Activated T-cell treated with anti-CD3 and anti-CD28 coated beads, Interleukin-2, amount 50 U/mL, for 24 hours (primary cell): ENCODE measurements around the gene ANK3.
A peak's percentile ranks its signal among the peaks of the same experiment; 100 is the strongest.

Experiments used
- DNase-seq: peaks from one replicate; pipeline ENCODE4 v3.0.0-alpha.2; 2020
- H3K27ac Mint-ChIP-seq: 2 replicates; pipeline ENCODE4 v1.8.0; 2020; ENCODE audit warnings: mild to moderate bottlenecking, mixed read lengths
- H3K27me3 Mint-ChIP-seq: 2 replicates; pipeline ENCODE4 v1.8.0; 2020; ENCODE audit warnings: mixed read lengths
- H3K36me3 Mint-ChIP-seq: 2 replicates; pipeline ENCODE4 v1.8.0; 2020; ENCODE audit warnings: low read depth, mixed read lengths
- H3K4me1 Mint-ChIP-seq: 2 replicates; pipeline ENCODE4 v1.8.0; 2020; ENCODE audit warnings: low read depth, mixed read lengths
- H3K4me3 Mint-ChIP-seq: 2 replicates; pipeline ENCODE4 v1.8.0; 2020; ENCODE audit warnings: mild to moderate bottlenecking, moderate library complexity, mixed read lengths
- H3K9me3 Mint-ChIP-seq: 2 replicates; pipeline ENCODE4 v1.8.0; 2020; ENCODE audit warnings: mixed read lengths

The ANK3 gene

GRCh38 chr10:60212195-60212594 lies 177.5 kb downstream of the ANK3 start:
- Mint-ChIP-seq H3K4me3 (no peak overlapping the region), H3K27me3 (no peaks in the 10 kb centered on the region), H3K9me3 (peaks cover 8% of the 10 kb centered on the region), H3K27ac (no peak overlapping the region), H3K4me1 (peaks cover 33% of the 10 kb centered on the region), H3K36me3 (peaks cover 58% of the 10 kb centered on the region)
- DNase-seq = no peak

DNA sequence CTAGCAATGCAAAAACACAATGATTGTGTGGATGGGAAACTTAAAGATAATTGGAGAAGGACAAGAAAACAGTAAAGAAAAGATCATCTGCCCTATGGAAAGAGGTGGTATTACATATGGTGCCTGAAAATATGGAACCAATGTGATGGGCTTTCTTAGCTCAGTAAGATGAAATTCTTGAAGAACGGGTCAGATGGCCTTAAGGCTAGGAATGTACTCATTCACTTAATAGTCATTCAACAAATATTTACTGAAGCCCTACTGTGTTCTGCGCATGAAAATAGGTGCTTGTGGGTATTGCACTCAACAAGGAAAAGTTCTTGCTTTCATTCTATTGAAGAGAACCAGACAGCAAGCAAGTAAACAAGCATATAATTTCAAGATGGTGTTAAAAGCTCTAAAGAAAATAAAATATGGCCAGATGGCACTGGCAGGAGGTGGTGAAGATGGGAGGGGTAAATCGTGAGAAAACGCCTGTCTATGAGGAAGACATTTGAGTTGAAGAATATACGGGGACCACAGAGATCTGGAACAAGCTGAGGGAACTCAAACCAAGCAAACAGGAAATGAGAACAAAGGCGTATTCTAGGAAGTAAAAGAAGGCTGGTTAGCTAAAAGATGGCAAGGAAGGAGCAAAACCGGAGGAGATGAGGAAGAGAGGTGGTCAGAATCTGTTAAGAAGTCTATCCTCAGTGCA lies 179.7 kb downstream of the ANK3 start:
- H3K4me3 Mint-ChIP-seq = no peak overlapping the region
- no peaks in the 10 kb centered on the region for H3K27me3 Mint-ChIP-seq

GRCh38 chr10:60208676-60209269 lies 180.9 kb downstream of the ANK3 start:
- Mint-ChIP-seq H3K36me3 (peaks cover 77% of the 10 kb centered on the region), H3K9me3 (peaks cover 3% of the 10 kb centered on the region), H3K27ac (no peak overlapping the region), H3K4me3 (no peak overlapping the region), H3K27me3 (no peaks in the 10 kb centered on the region), H3K4me1 (peaks cover 29% of the 10 kb centered on the region)
- no peak for DNase-seq

More for the DNA sequence above, 179.7 kb downstream of the ANK3 start:
- DNase-seq = no peak
- peaks cover 29% of the 10 kb centered on the region for H3K4me1 Mint-ChIP-seq
- peak overlapping the region; percentile 50 for H3K27ac Mint-ChIP-seq
- H3K36me3 Mint-ChIP-seq = peaks cover 71% of the 10 kb centered on the region
- H3K9me3 Mint-ChIP-seq = peaks cover 6% of the 10 kb centered on the region

GRCh38 chr10:60207894-60208293 lies 181.8 kb downstream of the ANK3 start:
- no peak overlapping the region for H3K4me3 Mint-ChIP-seq
- H3K9me3 Mint-ChIP-seq = peaks cover 3% of the 10 kb centered on the region
- H3K36me3 Mint-ChIP-seq = peaks cover 73% of the 10 kb centered on the region
- no peaks in the 10 kb centered on the region for H3K27me3 Mint-ChIP-seq
- peaks cover 29% of the 10 kb centered on the region for H3K4me1 Mint-ChIP-seq
- DNase-seq = no peak
- H3K27ac Mint-ChIP-seq = no peak overlapping the region

GRCh38 chr10:60206735-60207134 lies 182.9 kb downstream of the ANK3 start:
- peaks cover 26% of the 10 kb centered on the region for H3K4me1 Mint-ChIP-seq
- peak overlapping the region; percentile 72 for H3K27ac Mint-ChIP-seq
- no peak for DNase-seq
- H3K27me3 Mint-ChIP-seq = no peaks in the 10 kb centered on the region
- no peak overlapping the region for H3K4me3 Mint-ChIP-seq
- H3K36me3 Mint-ChIP-seq = peaks cover 64% of the 10 kb centered on the region
- no peaks in the 10 kb centered on the region for H3K9me3 Mint-ChIP-seq

DNA sequence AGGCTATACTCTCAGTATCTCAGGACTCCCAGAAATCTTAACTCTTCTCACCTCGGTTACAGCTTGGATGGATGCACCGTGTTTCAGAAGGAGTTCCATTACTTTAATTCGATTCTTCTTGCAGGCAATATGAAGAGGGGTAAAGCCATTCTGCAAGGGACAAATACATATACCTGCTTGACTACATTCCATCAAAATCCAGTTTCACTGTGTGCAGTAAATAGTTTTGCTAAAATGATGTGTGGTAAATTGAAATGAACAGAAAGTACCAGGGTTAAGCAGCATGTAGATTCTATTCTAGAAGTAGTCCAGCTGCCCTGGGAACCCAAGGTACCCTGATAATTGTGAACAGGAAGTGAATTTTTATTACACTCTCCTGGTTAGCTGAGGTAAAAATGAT lies 183.9 kb downstream of the ANK3 start:
- Mint-ChIP-seq H3K9me3 (no peaks in the 10 kb centered on the region), H3K4me3 (no peak overlapping the region), H3K27ac (no peak overlapping the region)

DNA sequence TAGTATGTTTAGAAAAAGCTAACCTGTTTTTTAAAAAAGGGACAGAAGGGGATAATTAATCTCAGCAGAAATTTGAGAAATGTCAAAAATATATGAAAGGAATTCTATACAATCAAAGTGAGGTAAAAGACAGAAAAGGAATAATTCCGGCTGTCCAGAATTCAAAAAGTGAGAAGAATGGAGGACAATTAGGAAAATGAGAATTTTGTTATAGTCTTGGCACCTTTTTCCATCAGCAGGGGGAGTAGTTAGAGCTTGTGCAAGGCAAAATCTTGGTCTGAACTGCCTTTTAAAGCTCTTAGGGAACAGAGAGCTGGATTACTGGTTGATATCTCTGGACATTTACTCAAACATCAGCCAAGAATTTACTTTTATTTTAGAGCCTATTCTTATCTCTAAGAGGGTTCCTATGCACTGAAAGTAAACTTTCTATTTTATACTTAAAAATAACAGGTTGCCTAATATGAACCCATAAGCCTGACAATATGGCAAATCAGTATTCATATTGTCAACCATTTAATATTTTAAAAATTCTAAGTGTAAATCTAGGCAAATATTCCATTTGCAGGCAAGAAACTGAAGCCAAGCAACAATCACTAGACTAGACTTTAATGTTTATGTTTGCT lies 185.6 kb downstream of the ANK3 start:
- H3K27me3 Mint-ChIP-seq = no peaks in the 10 kb centered on the region
- no peaks in the 10 kb centered on the region for H3K9me3 Mint-ChIP-seq
- DNase-seq = no peak

More for the DNA sequence above, 183.9 kb downstream of the ANK3 start:
- Mint-ChIP-seq H3K36me3 (peaks cover 63% of the 10 kb centered on the region), H3K27me3 (no peaks in the 10 kb centered on the region), H3K4me1 (peaks cover 17% of the 10 kb centered on the region)
- no peak for DNase-seq

GRCh38 chr10:60200682-60201053 lies 189.0 kb downstream of the ANK3 start:
- DNase-seq = no peak
- no peaks in the 10 kb centered on the region for H3K27me3 Mint-ChIP-seq
- H3K9me3 Mint-ChIP-seq = no peaks in the 10 kb centered on the region
- no peak overlapping the region for H3K27ac Mint-ChIP-seq
- no peak overlapping the region for H3K4me3 Mint-ChIP-seq
- H3K36me3 Mint-ChIP-seq = peaks cover 74% of the 10 kb centered on the region
- no peaks in the 10 kb centered on the region for H3K4me1 Mint-ChIP-seq

More for the DNA sequence above, 185.6 kb downstream of the ANK3 start:
- no peak overlapping the region for H3K4me3 Mint-ChIP-seq
- no peak overlapping the region for H3K27ac Mint-ChIP-seq
- H3K36me3 Mint-ChIP-seq = peaks cover 66% of the 10 kb centered on the region
- H3K4me1 Mint-ChIP-seq = peaks cover 6% of the 10 kb centered on the region

DNA sequence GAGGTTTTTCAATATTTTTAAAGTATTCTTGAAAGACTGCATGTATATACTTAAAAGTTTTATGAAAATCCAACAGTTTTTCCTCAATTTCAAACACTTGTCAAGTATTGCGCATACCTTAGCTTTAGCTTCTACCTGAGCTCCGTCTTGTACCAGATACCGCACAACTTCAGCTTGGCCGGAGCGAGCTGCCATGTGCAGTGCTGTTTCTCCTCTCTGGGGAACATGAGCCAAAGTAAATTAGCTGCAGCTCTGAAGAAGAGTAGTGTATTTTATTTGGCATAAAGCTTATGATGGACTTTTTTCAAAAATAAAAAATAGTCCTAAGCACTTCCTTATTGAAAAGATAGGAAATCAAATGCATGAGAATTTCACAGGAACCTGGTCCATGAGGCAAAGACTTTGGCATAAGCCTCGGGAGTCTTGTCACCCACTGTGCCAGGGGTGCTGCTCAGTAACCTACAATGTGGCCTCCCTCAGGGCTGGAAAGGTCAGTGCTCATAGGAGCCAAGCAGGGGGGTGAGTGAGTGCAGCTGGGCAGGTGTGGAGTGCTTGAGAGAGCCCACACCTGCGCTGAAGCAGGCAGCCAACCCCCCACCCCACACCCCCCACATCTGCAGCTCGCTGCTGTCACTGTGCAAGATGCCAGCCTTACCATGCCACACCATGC lies 189.5 kb downstream of the ANK3 start:
- H3K9me3 Mint-ChIP-seq = no peaks in the 10 kb centered on the region
- no peak overlapping the region for H3K27ac Mint-ChIP-seq
- DNase-seq = no peak
- no peaks in the 10 kb centered on the region for H3K27me3 Mint-ChIP-seq
- peaks cover 75% of the 10 kb centered on the region for H3K36me3 Mint-ChIP-seq
- no peak overlapping the region for H3K4me3 Mint-ChIP-seq
- no peaks in the 10 kb centered on the region for H3K4me1 Mint-ChIP-seq

GRCh38 chr10:60197206-60197605 lies 192.5 kb downstream of the ANK3 start:
- no peak overlapping the region for H3K4me3 Mint-ChIP-seq
- H3K4me1 Mint-ChIP-seq = no peaks in the 10 kb centered on the region
- H3K27ac Mint-ChIP-seq = no peak overlapping the region
- H3K9me3 Mint-ChIP-seq = no peaks in the 10 kb centered on the region
- H3K36me3 Mint-ChIP-seq = peaks cover 90% of the 10 kb centered on the region
- no peak for DNase-seq
- H3K27me3 Mint-ChIP-seq = no peaks in the 10 kb centered on the region

GRCh38 chr10:60194421-60194820 lies 195.3 kb downstream of the ANK3 start:
- DNase-seq = no peak
- no peaks in the 10 kb centered on the region for H3K9me3 Mint-ChIP-seq
- peaks cover 84% of the 10 kb centered on the region for H3K36me3 Mint-ChIP-seq
- no peak overlapping the region for H3K27ac Mint-ChIP-seq
- H3K27me3 Mint-ChIP-seq = no peaks in the 10 kb centered on the region
- H3K4me3 Mint-ChIP-seq = no peak overlapping the region
- H3K4me1 Mint-ChIP-seq = no peaks in the 10 kb centered on the region

DNA sequence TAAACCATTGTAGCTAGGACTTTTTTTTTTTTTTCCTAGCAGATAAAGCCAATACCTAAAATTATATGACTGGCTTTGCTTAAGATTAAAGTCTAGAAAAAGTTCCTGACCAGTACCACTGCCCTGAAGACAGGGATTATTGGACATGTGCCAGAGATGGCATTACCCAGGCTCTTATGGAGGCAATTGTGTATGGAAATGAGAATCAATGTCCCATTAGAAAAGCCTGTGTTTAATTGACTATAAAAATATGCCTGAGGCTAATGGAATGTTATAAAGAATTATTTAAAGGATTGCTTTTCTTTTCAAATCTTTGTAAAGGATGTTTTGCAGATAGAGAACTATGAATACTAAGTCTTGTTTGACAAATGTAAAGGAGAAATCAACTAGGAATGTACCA lies 196.7 kb downstream of the ANK3 start:
- Mint-ChIP-seq H3K27me3 (no peaks in the 10 kb centered on the region), H3K36me3 (peaks cover 78% of the 10 kb centered on the region), H3K27ac (no peak overlapping the region), H3K4me3 (no peak overlapping the region), H3K9me3 (no peaks in the 10 kb centered on the region), H3K4me1 (no peaks in the 10 kb centered on the region)
- DNase-seq = no peak

- no peaks in the 10 kb centered on the region for H3K9me3 Mint-ChIP-seq
- no peak overlapping the region for H3K27ac Mint-ChIP-seq
- H3K27me3 Mint-ChIP-seq = no peaks in the 10 kb centered on the region
- H3K4me1 Mint-ChIP-seq = no peaks in the 10 kb centered on the region
- H3K4me3 Mint-ChIP-seq = no peak overlapping the region
- no peak for DNase-seq
- H3K36me3 Mint-ChIP-seq = peaks cover 73% of the 10 kb centered on the region
Observed at GRCh38 chr10:60189861-60190475, 199.7 kb downstream of the ANK3 start.

GRCh38 chr10:60188548-60188947 lies 201.1 kb downstream of the ANK3 start:
- H3K27me3 Mint-ChIP-seq = no peaks in the 10 kb centered on the region
- no peak overlapping the region for H3K4me3 Mint-ChIP-seq
- no peak for DNase-seq
- H3K9me3 Mint-ChIP-seq = no peaks in the 10 kb centered on the region
- H3K4me1 Mint-ChIP-seq = no peaks in the 10 kb centered on the region
- peaks cover 69% of the 10 kb centered on the region for H3K36me3 Mint-ChIP-seq
- H3K27ac Mint-ChIP-seq = no peak overlapping the region
